Ramos (cell line): ENCODE measurements around the gene JMJD8.

Experiments used
- in situ Hi-C: fragments of 300-500 bp; cut with MboI; formaldehyde crosslinking; loops from one replicate; pipeline ENCODE4 v1.14.3; 2022; ENCODE audit warnings: low sequenced_read_pairs; ENCODE audit not compliant: unreplicated experiment

Gene JMJD8

DNA sequence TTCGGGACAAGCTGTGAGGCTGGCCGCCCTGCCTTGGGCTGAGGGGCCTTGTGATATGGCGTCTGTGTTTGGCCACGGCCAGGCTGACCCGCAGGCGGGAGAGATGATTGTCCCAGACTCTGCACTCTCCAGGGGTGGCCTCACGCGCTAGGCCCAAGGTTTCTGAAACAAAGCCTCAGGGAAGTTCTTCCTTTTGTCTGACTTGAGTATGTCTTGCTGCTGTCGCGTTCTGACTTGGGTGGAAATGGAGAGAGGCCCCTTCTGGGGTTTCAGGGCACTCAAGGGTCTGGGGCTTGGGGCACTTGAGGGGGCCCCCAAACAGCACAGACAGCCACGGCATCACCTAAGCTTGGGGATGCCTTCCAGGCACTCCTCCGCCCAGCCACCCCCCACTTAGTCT, 26.9 kb upstream of the JMJD8 start:
- in situ Hi-C loops, result loop anchor here (5.0 to 25.0 kb wide), 2 partner anchors 76 to 351 kb away; partner anchors contain the start of genes CHTF18, RPUSD1 and SSTR5

DNA sequence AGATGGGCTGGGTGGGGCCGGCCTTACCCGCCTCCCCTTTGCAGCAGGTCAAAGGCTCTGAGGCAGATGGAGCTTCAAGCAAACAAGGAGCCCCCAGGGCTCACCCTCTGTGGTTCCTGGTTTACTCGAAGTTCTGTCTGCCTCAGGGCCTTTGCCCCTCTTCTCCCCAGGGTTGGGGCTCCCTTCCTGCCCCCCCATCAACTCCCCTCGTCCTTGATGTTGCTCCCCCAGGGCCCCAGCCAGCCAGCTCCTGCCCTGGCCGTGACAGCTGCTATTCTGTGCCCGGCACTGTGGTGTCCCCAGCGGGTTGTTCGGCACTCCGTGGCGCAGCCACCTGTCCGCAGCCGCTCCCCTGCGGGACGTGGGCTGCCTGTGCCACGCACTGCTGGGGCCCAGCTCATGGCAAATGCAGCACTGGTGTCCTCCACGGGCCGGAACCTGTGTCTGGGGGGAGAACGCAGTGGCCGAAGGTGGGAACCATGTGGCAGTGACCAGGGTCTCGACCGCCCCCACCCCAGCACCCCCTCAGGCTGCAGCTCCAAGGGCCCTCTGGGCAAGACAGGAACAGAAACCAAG, 26.5 kb upstream of the JMJD8 start:
- in situ Hi-C loops, result loop anchor here (5.0 to 25.0 kb wide), 2 partner anchors 77 to 352 kb away; partner anchors contain the start of genes CHTF18, RPUSD1 and SSTR5

DNA sequence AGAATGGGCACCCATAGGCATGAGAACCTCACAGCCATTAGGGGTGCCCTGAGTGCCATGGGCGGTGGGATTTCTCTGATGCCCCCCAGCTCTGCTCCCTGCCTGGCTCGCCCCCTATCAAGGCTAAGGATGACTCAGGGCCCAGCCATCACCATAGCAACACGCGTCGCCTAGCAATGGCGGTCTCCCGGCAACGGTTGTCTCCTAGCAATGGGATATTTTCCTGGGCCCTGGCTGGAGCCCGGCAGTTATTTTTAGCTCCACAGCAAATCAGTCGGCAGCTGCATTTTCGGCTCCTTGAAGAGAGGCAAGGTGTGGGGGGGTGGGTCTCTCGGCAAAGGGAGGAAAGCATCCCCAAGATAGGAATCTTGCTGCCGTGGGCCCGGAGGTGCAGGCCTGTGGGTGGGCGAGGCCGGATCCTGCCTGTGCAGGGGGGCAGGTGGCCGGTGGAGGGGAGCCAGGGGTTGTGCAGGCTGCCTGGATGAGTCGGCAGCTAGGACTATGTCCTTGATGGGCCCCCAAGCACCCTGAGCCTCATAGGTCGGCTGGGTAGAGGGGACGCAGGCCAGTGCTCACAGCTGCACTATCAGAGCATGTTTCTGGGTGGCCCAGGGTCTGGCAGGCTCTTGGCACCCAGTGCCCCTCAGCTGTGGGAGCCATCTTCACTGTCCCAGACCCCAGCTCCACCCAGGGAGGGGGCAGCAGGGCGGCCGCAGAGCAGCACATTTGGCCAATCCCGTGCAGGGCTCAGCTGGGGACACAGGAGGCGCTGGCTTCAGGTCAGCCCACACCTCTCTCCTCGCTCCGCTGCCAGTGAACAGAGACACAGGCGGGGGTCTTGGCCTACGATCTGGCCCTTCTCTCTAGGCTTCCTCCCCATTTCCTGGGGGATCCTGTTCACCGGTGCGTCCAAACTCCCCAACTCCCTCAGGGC, 25.7 kb upstream of the JMJD8 start:
- in situ Hi-C loops, result loop anchor here (5.0 to 25.0 kb wide), 2 partner anchors 77 to 352 kb away; partner anchors contain the start of genes CHTF18, RPUSD1 and SSTR5

DNA sequence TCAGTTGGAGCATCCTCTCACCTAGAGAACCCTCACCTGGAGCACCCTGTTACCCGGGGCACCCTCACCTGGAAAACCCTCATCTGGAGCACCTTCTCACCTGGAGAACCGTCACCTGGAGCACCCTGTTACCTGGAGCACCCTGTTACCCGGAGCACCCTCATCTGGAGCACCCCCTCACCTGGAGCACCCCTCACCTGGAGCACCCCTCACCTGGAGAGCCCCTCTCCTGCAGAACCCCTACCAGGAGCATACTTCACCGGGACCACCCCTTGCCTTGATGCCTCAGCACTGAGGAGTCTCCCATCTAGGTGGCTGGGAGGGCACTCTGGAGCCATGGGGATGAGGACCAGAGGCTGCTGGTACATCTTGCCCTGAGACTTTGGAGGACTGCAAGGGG, 24.8 kb upstream of the JMJD8 start:
- in situ Hi-C loops, result loop anchor here (25.0 kb wide), 1 partner anchor 353 kb away; the partner anchor contains the start of gene SSTR5

DNA sequence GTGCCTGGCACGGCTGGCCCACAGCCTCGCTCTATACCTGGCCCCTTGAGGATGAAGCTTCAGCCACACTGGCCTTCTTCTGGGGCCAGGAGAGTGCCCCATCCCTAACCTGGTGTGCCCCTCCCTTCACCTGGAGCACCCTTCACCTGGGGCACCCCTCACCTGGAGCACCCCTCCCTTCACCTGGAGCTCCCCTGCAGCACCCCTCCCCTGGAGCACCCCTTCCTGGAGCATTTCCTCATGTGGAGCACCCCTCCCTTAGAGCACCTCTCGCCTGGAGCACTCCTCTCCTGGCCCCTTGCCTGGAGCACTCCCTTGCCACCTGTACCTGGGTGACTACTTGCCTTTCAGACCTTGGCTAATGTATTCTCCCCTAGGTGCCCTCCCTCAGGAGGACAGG, 23.9 kb upstream of the JMJD8 start:
- in situ Hi-C loops, result loop anchor here (25.0 kb wide), 1 partner anchor 354 kb away; the partner anchor contains the start of gene SSTR5

DNA sequence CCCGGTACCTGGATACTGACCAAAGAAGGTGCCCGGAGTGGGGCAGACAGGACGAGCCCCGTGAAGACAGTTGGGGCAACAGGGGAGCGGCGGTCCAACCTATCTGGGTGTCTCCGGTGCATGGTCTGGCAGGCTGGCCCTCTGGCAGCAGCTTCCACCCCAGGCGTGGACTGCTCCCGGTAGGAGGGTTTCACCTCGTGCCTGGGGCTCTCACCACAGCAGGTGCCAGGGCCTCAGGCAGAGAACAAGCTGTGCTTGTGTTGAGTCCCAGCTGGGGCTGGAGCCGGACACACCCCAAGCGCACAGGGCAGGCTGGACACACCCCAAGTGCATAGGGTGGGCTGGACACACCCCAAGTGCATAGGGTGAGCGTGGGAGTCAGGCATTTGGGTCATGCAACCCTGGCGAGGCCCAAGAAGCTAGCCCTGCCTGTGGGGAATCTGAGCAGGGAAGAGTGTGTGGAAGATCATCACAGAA, 23.0 kb upstream of the JMJD8 start:
- in situ Hi-C loops, result loop anchor here (25.0 kb wide), 1 partner anchor 355 kb away; the partner anchor contains the start of gene SSTR5

DNA sequence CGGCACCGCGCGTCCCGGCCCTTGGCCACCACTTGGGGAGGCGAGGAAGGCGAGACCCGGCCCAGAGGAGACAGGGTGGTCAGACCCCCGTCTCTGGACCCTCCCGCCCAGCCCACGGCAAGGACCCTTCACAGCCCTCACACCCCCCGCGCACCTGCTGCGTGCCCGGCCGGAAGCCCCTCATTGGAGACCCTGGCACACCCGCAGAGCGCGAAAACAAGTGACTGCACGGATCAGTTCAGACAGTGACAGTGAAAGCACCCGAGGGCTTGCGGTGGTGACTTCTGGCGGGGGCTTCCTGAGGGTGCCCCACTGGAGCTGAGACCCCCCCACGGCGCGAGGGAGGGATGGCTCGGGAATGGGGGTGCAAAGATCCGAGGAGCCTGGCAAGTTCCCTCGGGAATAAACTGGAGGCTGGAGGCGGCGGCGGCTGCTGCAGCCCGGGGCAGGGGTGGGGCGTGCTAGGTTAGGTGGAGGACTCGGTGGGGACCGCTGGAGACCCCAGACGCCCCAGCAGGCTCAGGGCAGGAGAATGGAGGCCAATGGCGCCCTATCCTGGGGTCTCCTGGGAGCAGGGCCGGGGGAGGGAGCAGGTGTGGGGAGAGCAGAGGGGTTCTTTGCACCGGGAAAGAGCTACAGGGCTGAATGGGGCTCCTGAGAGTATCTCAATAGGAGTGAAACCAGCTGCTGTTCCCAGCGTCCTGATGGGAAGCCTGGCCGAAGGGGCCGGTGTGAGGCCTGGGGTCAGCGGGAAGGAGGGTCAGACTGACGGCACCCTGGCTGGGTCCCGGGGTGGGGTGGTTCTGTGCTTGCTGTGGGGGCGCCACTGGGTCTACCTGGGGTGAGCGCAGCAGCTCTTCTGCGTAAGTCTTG, 22.3 kb upstream of the JMJD8 start:
- in situ Hi-C loops, result loop anchor here (25.0 kb wide), 1 partner anchor 356 kb away; the partner anchor contains the start of gene SSTR5

DNA sequence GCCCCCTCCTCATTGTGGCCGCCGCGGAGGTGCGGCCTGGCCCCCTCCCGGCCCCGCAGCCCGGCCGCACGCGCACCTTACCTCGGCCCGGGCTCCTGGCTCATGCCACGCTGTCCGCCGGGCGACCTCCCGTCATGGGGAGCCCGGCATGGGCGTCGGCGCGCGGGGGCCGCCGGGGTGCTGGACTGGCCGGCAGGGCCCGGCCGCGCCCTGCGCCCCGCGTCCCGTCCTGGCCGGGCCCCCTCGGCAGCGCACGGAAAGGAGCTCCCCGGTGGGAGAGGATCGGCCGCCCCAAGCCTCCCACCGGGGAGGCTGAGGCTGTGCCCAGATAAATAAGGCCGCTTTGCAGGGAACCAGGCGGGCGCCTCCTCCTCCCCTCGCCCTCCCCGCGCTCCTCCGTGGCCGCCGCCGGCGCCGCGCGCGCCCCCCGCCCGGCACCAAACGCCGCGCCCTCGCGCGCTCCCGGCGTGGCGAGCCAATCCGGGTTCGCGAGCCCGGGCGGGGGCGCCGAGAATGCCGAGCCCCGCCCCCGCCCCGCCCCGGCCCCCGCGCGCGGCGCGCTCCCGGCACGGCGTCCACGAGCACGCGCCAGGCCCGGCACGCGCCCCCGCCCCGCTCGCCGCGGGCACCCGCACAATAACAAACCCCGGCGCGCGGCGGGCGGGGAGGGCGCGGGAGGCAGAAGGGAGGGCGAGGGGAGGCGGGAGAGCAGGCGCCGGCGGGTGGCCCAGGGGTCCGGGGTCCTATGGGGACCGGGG, 21.5 kb upstream of the JMJD8 start, which contains the start of gene FBXL16:
FBXL16 (minus strand) TSS at position 371 of the 758 bp plus-strand sequence. CDS start 8,396 bp downstream, outside the sequence.
- in situ Hi-C loops, result loop anchor here (25.0 kb wide), 1 partner anchor 357 kb away; the partner anchor contains the start of gene SSTR5

DNA sequence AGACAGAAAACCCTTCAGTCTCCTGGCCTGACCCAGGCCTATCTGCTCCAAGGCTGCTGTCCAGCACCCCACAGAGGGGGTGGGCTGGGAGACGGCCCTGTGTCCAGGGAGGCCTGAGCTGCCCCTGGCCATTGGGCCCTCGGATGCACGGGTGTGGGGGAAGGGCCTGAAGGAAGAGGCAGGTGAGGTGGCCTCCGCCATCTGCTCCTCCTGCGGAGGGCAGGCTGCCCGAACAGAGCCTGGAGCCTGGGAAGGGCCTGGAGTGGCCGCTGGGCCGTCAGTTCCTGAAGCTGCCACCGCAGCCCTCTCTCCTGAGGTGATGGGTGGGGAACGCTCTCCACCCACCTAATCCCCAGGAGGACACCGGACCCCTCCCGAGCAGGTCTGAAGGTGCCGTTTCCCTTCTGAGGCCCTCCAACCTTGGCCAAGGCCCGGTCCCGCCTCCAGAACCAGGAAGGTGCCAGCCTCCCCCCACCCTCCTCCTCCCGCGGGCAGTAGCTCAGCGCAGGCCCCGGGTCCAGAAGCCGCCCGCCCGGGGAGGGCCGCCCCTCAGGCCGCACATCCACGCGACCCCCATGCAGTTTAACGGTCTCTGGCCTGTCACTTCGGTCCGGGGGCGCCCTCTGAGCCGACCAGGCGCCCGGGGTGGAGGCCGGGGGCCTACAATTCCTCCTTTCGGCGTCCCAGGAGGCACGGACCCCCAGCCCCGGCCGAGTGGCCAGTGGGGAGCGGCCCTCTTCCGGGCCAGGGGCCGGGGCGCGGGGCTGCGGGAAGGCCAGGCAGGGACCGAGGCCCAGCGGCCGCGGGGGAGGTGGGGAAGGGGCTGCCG, 20.6 kb upstream of the JMJD8 start:
- in situ Hi-C loops, result loop anchor here (25.0 kb wide), 1 partner anchor 358 kb away; the partner anchor contains the start of gene SSTR5

DNA sequence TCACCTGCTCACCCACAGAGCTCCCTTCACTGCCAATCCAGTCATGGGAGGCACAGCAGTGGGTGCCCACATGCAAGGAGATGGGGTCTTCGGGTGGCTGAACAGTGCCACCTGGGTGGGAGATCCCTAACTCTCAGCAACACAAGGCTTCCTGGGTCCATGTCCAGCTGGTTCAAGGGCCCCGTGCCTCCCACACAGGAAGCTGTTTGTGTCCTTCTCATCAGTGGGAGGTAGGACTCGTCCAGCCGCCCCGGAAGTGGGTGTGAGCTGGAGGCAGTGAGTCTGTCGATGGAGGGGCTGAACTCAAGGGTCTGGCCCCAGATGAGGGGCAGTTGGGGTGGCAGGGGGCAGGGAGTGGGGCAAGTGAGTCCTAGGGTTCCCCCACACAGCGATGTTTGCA, 19.9 kb upstream of the JMJD8 start:
- in situ Hi-C loops, result loop anchor here (25.0 kb wide), 1 partner anchor 358 kb away; the partner anchor contains the start of gene SSTR5

DNA sequence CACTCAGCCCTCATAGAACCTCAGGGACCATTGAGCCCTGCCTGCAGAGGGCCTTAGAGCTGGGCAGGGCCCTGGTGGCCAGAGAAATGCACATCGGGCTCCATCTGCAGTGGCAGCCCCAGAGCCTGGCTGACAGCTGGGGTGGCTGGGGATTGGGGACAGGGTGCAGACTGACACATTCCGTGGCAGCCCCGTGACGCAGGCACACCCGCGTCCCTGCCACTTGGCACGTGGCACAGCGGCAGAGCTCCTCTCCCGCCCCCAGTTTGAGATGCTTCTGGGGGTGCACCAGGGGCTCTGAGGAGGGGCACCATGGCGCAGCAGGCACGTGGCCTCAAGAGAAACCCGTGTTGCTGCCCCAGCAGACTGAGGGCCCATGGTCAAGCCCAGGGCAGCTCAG, 19.3 kb upstream of the JMJD8 start:
- in situ Hi-C loops, result loop anchor here (25.0 kb wide), 1 partner anchor 359 kb away; the partner anchor contains the start of gene SSTR5

DNA sequence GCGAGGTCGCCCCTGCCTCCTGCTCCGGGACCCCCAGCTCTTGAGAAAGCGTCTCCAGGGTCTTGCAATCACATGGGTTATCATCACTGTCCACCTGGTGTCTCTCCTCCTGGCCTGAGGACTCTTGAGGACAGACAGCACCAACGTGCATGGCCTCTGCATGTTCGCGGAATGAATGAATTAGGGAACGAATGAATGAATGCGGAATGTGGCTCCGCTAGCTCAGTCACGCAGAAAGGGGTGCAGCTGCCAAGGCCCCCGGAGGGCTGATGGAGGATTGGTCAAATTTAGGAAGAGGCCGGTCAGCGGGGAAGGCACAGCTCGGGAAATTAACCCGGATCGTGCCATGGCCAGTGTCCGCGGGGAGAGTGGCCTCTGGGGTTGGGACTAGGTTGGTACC, 18.2 kb upstream of the JMJD8 start:
- in situ Hi-C loops, result loop anchor here (25.0 kb wide), 1 partner anchor 360 kb away; the partner anchor contains the start of gene SSTR5

DNA sequence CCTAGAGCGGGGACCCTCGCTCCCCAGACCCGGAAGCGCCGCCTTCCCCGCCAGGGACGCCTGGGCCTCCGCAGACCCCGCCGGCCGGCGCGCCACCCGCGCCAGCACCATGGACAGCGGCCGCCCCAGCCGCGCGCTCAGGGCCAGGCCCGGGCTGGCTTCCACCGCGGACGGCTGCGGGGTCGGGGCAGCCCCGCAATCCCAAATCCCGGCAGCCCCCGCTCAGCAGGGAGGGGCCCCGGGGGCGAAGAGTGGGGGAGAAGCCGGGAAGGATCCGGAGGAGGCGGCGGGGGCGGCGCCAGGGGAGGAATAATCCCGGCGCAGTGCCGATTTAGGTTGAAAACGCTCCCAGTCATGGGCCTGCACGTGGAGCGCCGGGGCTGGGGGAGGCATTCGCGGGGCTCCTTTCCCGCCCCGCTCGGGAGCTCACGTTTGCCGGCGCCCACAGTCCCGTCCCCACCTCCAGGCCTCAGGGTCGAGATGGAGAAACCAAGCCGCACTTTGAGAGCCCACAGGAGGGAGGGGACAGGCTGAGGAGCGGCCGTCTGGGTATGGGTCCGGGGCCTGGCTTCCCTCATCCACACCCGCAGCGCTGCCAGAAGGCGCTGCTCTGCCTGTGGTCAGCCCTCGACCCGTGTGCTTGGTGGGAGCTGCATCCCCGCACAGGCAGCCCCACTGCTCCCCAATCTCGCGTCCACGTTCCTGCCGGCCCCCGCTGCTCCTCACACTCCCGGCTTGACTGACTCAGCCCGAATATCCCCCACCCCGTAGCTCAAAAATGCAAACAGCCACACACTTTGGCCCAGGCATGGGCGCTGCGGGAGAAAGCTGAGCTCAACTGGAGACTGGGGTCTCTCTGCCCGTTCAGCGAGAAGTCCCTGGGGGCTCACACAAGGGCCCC, 16.8 kb upstream of the JMJD8 start:
- in situ Hi-C loops, result loop anchor here (25.0 kb wide), 1 partner anchor 361 kb away; the partner anchor contains the start of gene SSTR5

DNA sequence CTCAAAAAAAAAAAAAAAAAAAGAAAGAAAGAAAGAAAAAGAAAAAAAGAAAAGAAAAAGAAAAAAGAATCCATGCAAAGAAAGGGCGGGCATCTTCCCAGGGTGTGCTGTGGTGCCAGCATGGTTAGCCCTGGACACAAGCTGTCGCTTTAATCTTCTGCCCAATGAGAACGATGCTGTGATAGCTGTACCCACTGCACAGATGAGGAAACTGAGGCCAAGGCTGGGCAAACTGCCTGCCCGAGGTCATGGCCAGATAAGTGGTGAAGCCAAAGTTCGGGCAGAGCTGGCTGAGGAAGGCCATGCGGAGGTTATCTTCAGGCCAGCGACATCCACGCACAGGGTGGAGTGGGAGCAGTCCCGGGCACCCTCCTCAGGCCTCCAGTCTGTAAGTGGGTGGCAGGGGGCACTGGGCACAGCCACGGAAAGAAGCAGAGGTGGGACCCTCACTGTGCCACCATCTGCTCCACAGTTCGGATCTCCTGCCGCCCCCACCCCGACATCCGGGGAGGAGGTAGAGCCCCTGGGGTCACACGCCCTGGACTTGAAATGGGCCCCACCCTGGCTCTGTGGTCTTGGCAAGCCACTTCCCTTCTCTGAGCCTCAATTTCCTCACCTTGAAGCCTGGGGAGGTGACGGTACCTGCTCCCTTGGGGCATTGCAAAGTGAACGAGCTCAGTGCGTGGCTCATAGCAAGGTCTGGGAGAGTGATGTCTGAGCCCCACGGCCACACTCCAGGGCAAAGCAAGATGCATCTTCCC, 15.0 kb upstream of the JMJD8 start:
- in situ Hi-C loops, result no loop called here

DNA sequence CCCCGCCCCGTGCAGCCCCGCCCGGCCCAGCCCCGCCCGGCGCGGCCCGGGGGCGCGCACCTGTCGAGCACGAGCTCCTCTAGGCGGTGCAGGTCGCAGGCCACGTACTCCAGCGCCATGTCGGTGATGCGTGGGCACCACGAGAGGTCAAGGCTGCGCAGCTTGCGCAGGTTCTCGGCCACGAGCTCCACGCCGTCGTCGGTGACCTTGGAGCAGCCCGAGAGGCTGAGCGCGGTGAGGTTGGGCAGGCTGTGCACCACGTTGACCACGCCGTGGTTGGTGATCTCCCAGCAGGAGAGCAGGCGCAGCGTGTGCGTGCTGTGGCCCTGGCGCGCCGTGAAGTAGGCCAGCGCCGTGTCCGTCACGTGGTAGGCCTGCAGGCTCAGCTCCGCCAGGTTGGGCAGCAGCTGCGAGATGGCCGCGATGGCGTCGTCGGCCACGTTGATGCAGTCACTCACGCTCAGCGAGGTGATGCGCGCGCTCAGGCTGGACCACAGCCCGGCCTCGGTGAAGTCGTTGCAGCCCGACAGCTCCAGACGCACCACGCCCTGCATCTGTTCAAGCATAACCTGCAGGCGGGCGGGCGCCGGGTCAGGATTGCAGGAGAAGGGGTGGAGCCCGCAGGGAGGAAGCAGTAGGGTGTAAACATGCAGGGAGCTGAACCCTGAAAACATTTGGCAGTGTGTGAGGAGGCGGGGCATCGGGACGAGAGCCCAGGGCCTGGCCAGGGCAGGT, 11.4 kb upstream of the JMJD8 start:
- in situ Hi-C loops, result no loop called here
